GM23248 (cell line): ENCODE data around the gene ALK.

Experiments used
- EZH2 ChIP-seq: fragments of 200-600 bp; sonication (generic); IDR thresholded peaks from 2 replicates; pipeline ENCODE4 v1.6.1; 2018; ENCODE audit warnings: antibody characterized with exemption, mild to moderate bottlenecking; ENCODE audit not compliant: insufficient read depth, poor library complexity, severe bottlenecking
- EZH2phosphoT487 ChIP-seq: fragments of 200-600 bp; sonication (generic); IDR thresholded peaks from 2 replicates; pipeline ENCODE4 v1.6.1; 2018; ENCODE audit warnings: antibody characterized with exemption, moderate library complexity, mild to moderate bottlenecking, low read depth; ENCODE audit not compliant: insufficient read depth

DNA sequence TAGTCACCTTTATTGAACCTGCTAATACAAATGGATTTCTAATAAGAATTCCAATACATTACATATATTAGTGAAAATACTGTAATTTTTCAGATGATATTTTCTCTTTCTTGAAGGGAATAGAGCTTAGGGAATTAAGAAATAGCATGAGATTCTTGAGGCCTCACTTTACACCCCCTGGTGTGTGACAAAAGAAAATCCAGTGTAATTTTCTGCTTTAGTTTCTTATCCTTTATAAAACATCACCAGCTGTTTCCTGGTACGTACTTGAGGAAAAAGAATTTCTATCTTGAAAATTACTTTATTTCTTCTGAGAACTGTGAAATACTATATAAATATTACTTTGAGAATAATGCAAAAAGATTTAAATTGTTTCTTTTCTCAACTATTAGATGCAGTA is 734.6 kb downstream of the ALK start:
- no peak for TF ChIP-seq EZH2phosphoT487
- TF ChIP-seq EZH2: no peak
